ENCODE data around the gene SYNGR4.

DNA sequence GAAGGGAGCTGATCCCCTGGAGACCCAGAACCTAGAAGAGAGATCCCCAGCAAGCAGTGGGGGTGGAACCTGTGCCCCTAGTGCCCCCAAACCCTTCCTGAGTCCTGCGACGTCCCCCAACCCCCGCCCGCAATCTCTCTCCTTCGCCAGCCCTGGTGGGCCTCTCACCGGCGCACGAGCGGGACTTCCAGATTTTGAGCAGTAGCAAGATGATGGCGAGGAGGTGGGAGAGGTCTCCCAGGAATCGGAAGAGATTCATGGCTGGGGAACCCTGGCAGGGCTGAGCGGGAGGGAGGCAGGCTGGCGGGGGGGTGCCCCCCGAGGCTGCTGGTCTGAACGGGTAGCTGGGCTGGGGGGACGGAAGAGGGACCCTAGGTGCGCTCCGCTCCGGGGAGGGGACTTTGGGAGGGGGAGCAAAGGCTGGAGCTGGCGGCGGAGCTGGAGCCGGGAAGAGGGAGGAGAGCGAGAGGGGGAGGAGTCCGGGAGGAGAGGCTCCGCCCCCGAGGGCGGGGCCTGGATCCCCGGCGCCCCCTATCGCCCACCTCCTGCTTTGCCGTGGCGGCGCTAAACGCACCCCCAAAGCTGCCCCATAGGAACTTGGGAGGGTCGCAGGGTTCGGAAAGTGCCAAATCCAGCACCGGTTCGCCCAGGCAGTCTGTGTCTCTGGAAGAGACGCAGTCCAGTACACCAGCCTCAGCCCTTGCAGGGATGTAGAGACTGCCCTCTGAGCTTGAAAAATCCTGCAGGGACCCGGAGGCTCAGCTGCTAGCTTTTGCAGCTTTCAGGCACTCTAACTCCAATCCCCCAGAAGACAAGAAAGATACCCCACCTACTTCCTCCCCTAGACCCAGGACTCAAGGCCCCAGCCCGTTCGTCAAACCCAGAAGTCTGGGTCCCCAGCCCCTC lies 27.2 kb downstream of the SYNGR4 start, which contains the start of gene KDELR1:
- TF ChIP-seq, protein P1, sequence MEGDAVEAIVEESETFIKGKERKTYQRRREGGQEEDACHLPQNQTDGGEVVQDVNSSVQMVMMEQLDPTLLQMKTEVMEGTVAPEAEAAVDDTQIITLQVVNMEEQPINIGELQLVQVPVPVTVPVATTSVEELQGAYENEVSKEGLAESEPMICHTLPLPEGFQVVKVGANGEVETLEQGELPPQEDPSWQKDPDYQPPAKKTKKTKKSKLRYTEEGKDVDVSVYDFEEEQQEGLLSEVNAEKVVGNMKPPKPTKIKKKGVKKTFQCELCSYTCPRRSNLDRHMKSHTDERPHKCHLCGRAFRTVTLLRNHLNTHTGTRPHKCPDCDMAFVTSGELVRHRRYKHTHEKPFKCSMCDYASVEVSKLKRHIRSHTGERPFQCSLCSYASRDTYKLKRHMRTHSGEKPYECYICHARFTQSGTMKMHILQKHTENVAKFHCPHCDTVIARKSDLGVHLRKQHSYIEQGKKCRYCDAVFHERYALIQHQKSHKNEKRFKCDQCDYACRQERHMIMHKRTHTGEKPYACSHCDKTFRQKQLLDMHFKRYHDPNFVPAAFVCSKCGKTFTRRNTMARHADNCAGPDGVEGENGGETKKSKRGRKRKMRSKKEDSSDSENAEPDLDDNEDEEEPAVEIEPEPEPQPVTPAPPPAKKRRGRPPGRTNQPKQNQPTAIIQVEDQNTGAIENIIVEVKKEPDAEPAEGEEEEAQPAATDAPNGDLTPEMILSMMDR (conservative IDR thresholded peaks at IDR 0.05; ENCODE audit: low read depth, low read length), result peak; percentile 96
- no peak for TF ChIP-seq EZH2 (IDR thresholded peaks at IDR 0.05; ENCODE audit: borderline replicate concordance, low read depth, low read length, poor library complexity, severe bottlenecking)
